ENCODE results near the gene PDZRN3. TPM values are rescaled to one million over a fixed set of nuclear protein-coding genes. Genes with fewer than 3 reads are reported as not detected.

The PDZRN3 gene
- total and polyA plus RNA-seq, 2 donors (not counting 3 experiments of a cell fraction or from before 2014, with no cell fraction given): not detected

DNA sequence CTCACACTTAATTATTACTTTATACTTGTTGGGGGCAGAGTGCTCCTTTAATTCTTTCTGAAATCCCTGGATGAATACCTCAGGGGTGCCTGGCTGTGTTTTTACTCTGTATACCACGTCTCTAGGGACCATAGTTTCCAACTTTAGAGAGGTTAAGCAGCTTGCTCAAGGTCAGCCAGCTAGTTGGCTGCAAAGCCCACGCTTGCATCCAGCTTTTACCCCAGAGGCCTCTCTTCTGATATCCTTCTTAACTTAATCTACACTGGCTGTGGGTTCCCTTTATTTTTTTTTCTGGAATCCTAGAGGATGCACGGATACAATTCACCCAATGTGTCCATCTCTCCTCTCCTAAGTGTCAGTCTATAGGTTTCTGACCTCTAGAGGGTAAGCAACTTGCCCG, 1.4 kb downstream of the PDZRN3 start:
- H3K27ac ChIP-seq (ENCODE audit: insufficient read depth, low read depth, low read length): no peak overlapping the region
- CTCF ChIA-PET: no interaction called here
- FAIRE-seq: no peak
- H3K4me1 ChIP-seq (ENCODE audit: control insufficient read depth, extremely low read depth, insufficient read depth, low read length): no peaks in the 10 kb centered on the region
- no peak for TF ChIP-seq POLR2A (IDR thresholded peaks at IDR 0.05; ENCODE audit: low read depth, low read length)
- no peak for TF ChIP-seq MYC (IDR thresholded peaks at IDR 0.05; ENCODE audit: low read depth, low read length)
- TF ChIP-seq JUN (IDR thresholded peaks at IDR 0.05; ENCODE audit: borderline replicate concordance, insufficient read depth, insufficient read length, low read depth): no peak
- TF ChIP-seq GATA2 (IDR thresholded peaks at IDR 0.05; ENCODE audit: insufficient read depth, insufficient read length, low read depth, low read length): no peak
- TF ChIP-seq FOS (IDR thresholded peaks at IDR 0.05; ENCODE audit: borderline replicate concordance, insufficient read depth, low read length): no peak
- no peak for TF ChIP-seq EZH2 (IDR thresholded peaks at IDR 0.05; ENCODE audit: borderline replicate concordance, low read depth, low read length, severe bottlenecking)
- TF ChIP-seq, protein P1, sequence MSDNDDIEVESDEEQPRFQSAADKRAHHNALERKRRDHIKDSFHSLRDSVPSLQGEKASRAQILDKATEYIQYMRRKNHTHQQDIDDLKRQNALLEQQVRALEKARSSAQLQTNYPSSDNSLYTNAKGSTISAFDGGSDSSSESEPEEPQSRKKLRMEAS (IDR thresholded peaks at IDR 0.05; ENCODE audit: insufficient read depth, insufficient read length): no peak
- TF ChIP-seq, protein P2, sequence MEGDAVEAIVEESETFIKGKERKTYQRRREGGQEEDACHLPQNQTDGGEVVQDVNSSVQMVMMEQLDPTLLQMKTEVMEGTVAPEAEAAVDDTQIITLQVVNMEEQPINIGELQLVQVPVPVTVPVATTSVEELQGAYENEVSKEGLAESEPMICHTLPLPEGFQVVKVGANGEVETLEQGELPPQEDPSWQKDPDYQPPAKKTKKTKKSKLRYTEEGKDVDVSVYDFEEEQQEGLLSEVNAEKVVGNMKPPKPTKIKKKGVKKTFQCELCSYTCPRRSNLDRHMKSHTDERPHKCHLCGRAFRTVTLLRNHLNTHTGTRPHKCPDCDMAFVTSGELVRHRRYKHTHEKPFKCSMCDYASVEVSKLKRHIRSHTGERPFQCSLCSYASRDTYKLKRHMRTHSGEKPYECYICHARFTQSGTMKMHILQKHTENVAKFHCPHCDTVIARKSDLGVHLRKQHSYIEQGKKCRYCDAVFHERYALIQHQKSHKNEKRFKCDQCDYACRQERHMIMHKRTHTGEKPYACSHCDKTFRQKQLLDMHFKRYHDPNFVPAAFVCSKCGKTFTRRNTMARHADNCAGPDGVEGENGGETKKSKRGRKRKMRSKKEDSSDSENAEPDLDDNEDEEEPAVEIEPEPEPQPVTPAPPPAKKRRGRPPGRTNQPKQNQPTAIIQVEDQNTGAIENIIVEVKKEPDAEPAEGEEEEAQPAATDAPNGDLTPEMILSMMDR (IDR thresholded peaks at IDR 0.05; ENCODE audit: extremely low read depth in 1 of 2, insufficient read depth in 1 of 2, low read depth in 1 of 2, low read length in 2 of 2): no peak
- TF ChIP-seq POLR2AphosphoS5 (IDR thresholded peaks at IDR 0.05; ENCODE audit: insufficient read depth, low read depth, low read length): no peak
- no peak overlapping the region for H2AFZ ChIP-seq (ENCODE audit: low read depth, low read length)
- H3K79me2 ChIP-seq (ENCODE audit: control insufficient read depth, insufficient read depth, low read length): no peaks in the 10 kb centered on the region
- H3K9ac ChIP-seq (replicated peaks; ENCODE audit: extremely low read depth, insufficient read depth, low read length): no peak overlapping the region
- peaks cover 5% of the 10 kb centered on the region in 2 experiments for H3K27me3 ChIP-seq (ENCODE audit: control insufficient read depth in 2 of 2, insufficient read depth in 2 of 2, low read length in 2 of 2)
- intact Hi-C loops (cut with micrococcal nuclease): no loop called here
- no peak overlapping the region for H3K4me2 ChIP-seq (ENCODE audit: insufficient read depth, low read length)
- H4K20me1 ChIP-seq (replicated peaks; ENCODE audit: control insufficient read depth, extremely low read depth, insufficient read depth, low read length): no peaks in the 10 kb centered on the region
- no peak for DNase-seq (ENCODE audit: low read depth, low spot score)
- H3K9me3 ChIP-seq (replicated peaks; ENCODE audit: control insufficient read depth, insufficient read depth, low read length): no peaks in the 10 kb centered on the region
- no peaks in the 10 kb centered on the region for H3K9me1 ChIP-seq (replicated peaks; ENCODE audit: control insufficient read depth, extremely low read depth, insufficient read depth, low read length)
- POLR2A ChIA-PET: no interaction called here
- H3K4me3 ChIP-seq (replicated peaks in 1 of 3; ENCODE audit: insufficient read depth in 1 of 3, low read depth in 1 of 3, low read length in 3 of 3): no peak overlapping the region
- no peaks in the 10 kb centered on the region for H3K36me3 ChIP-seq (ENCODE audit: control insufficient read depth in 2 of 2, extremely low read depth in 1 of 2, insufficient read depth in 2 of 2, low read length in 2 of 2)
- BruUV-seq (replicated peaks): no TSS peak
- dilution Hi-C loops (cut with MboI; ENCODE audit: extremely low pct_ligation_motif_present, low sequenced_read_pairs): no loop called here
